DND-41 (cell line): ENCODE measurements around the gene PCIF1.

Experiments used
- EZH2 ChIP-seq: IDR thresholded peaks from 3 replicates; pipeline ENCODE4 v1.6.1; 2012; ENCODE audit warnings: borderline replicate concordance, low read depth, mild to moderate bottlenecking, moderate library complexity, low read length, inconsistent platforms; ENCODE audit not compliant: severe bottlenecking
- TF ChIP-seq, protein P1 (sequence below): IDR thresholded peaks from 2 replicates; pipeline ENCODE4 v1.5.1; 2012; ENCODE audit warnings: borderline replicate concordance, low read length, moderate library complexity, mild to moderate bottlenecking; ENCODE audit not compliant: poor library complexity, severe bottlenecking; ENCODE audit errors: extremely low read depth

DNA sequence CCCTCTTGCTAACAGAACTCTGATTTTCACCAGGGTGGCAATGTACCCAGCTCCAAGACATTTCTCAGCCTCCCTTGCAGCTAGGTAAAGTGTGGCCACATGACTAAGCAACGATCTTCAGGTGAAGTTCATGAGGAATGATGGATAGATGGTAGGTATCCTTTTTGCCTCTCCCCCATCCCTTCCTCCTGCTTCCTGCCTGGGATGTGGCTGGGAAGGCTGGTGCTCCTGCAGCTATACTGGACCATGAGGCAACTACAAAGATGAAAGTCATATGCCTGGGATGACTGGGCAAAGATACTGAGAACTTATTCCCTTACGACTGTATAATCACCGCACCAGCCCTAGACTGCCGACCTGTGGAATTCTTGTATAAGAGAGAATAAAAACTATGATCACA is 24.1 kb downstream of the PCIF1 start:
- TF ChIP-seq EZH2 = no peak
- TF ChIP-seq, protein P1, sequence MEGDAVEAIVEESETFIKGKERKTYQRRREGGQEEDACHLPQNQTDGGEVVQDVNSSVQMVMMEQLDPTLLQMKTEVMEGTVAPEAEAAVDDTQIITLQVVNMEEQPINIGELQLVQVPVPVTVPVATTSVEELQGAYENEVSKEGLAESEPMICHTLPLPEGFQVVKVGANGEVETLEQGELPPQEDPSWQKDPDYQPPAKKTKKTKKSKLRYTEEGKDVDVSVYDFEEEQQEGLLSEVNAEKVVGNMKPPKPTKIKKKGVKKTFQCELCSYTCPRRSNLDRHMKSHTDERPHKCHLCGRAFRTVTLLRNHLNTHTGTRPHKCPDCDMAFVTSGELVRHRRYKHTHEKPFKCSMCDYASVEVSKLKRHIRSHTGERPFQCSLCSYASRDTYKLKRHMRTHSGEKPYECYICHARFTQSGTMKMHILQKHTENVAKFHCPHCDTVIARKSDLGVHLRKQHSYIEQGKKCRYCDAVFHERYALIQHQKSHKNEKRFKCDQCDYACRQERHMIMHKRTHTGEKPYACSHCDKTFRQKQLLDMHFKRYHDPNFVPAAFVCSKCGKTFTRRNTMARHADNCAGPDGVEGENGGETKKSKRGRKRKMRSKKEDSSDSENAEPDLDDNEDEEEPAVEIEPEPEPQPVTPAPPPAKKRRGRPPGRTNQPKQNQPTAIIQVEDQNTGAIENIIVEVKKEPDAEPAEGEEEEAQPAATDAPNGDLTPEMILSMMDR = no peak
